Upper lobe of right lung (tissue), 1 donor: ENCODE measurements around the gene PNMA6F. TPM values are rescaled to one million over a fixed set of nuclear protein-coding genes. Genes with fewer than 3 reads are reported as not detected.

Experiments
- ATAC-seq: fragments of 200-7000 bp; cut with Tn5 transposase; one replicate; pipeline ENCODE4 v1.9.1; 2020; ENCODE audit warnings: mild to moderate bottlenecking, moderate library complexity
- DNase-seq: peaks from one replicate; pipeline ENCODE4 v3.0.0-alpha.2; 2020
- H3K27ac ChIP-seq: fragments of 200-600 bp; one replicate; pipeline ENCODE4 v1.8.0; 2022
- H3K27me3 ChIP-seq: fragments of 200-600 bp; one replicate; pipeline ENCODE4 v1.8.0; 2022; ENCODE audit warnings: mild to moderate bottlenecking
- H3K36me3 ChIP-seq: fragments of 200-600 bp; one replicate; pipeline ENCODE4 v1.8.0; 2022
- H3K4me1 ChIP-seq: fragments of 200-600 bp; one replicate; pipeline ENCODE4 v1.8.0; 2022
- H3K4me3 ChIP-seq: fragments of 200-600 bp; one replicate; pipeline ENCODE4 v1.8.0; 2022; ENCODE audit warnings: mild to moderate bottlenecking
- H3K9me3 ChIP-seq: fragments of 200-600 bp; one replicate; pipeline ENCODE4 v1.8.0; 2022
- intact Hi-C: fragments of 100-400 bp; cut with DNase I; formaldehyde crosslinking; loops from one replicate; pipeline ENCODE4 v1.11.0; 2022
- total RNA-seq: library from RNA; stranded (reverse); fragmentation: NEBNext Ultra II Directional; extraction: Animal tissue kit (Norgen Biotek cat#: 25700); gene quantifications from one replicate; pipeline ENCODE4 v1.2.1, GENCODE V29; 2021
- TF ChIP-seq, protein P1 (sequence below): fragments of 200-600 bp; IDR thresholded peaks from one replicate; pipeline ENCODE4 v1.8.0; 2022; ENCODE audit warnings: antibody characterized with exemption
- donor health status: DM: no; HTN: yes; CAD: no; lungs with severe emphysema.

PNMA6F gene
- total RNA-seq, 1 donor from 2014 or later, result not detected

DNA sequence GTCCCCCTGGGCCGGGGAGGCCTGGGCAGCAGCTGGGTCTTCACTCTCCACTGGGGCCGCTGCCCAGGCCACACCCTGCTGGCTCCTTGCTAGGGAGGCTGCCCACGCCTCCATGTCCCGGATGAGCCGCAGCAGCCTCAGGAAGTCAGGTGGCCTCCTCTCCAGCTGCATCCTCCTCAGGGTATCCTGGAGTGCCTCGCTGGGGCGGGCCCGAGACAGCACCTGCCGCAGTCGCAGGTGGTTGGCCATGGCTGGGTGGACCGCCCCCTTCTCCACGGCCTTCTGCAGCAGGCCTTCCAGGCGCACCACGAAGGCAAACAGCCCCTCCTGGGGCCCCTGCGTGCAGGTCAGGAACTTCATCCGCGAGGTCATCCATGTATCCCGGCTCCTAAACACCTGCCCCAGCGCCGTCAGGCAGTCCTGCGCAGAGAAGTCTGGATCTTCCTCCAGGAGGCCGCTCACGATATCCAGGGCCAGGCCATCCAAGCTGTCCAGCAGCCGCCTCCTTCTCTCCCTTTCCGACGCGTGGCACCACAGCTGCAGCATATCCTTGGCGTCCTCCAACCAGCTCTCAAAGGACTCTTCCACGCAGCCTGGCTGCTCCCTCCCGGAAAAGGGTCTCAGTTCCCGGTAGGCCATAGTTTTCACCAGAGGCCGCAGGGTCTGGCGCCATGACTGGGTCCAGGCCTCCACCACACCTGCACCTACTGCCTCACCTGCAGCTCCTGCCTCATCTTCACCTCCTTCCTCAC, 2.1 kb downstream of the PNMA6F start:
- TF ChIP-seq, protein P1, sequence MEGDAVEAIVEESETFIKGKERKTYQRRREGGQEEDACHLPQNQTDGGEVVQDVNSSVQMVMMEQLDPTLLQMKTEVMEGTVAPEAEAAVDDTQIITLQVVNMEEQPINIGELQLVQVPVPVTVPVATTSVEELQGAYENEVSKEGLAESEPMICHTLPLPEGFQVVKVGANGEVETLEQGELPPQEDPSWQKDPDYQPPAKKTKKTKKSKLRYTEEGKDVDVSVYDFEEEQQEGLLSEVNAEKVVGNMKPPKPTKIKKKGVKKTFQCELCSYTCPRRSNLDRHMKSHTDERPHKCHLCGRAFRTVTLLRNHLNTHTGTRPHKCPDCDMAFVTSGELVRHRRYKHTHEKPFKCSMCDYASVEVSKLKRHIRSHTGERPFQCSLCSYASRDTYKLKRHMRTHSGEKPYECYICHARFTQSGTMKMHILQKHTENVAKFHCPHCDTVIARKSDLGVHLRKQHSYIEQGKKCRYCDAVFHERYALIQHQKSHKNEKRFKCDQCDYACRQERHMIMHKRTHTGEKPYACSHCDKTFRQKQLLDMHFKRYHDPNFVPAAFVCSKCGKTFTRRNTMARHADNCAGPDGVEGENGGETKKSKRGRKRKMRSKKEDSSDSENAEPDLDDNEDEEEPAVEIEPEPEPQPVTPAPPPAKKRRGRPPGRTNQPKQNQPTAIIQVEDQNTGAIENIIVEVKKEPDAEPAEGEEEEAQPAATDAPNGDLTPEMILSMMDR, result no peak
- Histone ChIP-seq H3K4me3 (no peak overlapping the region), H3K9me3 (no peaks in the 10 kb centered on the region), H3K27ac (no peak overlapping the region), H3K4me1 (no peaks in the 10 kb centered on the region), H3K27me3 (no peaks in the 10 kb centered on the region), H3K36me3 (no peaks in the 10 kb centered on the region)
- no peak for DNase-seq
- intact Hi-C loops, result no loop called here
- ATAC-seq, result no peak

DNA sequence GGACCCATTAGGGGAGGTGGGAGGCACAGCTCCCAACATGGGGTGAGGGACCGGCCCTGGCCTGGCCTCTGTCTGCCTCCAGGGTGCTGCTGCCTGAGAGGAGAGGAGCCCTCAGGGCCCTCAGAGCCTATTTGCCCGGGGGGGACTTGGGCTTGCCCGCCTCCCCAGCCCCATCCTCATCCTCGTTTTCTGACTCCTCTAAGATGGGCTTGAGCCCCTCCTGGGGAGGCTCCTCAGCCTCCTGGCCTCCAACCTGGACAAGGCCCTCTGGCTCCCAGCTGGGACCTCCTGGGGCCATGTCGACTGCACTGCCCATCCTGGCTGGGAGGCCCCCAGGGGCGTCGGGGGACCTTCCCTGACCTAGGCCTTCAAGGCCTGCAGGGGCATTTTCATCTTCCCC, 2.8 kb downstream of the PNMA6F start:
- Histone ChIP-seq H3K27me3 (no peaks in the 10 kb centered on the region), H3K27ac (no peak overlapping the region), H3K9me3 (no peaks in the 10 kb centered on the region), H3K4me3 (no peak overlapping the region), H3K4me1 (no peaks in the 10 kb centered on the region), H3K36me3 (no peaks in the 10 kb centered on the region)
- ATAC-seq, result no peak
- no peak for DNase-seq
- intact Hi-C loops, result no loop called here
- TF ChIP-seq, protein P1, result no peak

DNA sequence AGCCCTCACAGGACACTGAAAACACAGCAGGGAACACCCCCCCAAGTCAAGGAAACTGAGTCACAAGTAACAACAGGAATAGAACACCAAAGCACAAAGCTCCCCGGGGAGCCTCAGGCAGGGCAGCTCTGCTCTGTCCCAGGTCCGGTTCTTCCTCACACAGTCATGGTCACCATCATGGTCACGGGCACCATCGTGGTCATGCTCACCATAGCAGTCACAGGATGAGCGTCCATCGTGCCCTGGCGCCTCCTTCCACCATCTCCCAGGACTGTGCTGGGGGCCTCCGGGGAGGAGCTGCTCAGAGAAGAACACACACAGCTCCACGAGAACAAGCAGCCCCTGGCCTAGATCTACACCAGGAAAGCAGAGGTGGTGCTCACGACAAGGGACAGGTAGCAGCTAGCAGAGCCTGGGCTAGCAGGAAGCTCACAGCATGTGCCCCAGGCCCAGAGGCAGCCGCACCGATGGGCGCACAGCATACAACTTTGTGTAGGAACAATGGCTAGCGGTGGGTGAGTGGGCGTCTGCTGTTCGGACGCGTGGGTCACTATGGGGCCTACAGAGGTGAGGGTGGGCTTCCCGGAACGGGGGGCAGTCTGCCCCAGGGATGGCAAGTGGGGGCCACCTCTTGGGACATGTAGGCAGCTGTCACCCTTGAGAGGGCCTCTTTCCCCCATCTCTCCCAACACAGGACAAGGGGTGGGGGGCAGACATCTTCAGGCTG, 3.4 kb downstream of the PNMA6F start:
- no peaks in the 10 kb centered on the region for H3K4me1 ChIP-seq
- no peak for DNase-seq
- H3K27me3 ChIP-seq, result no peaks in the 10 kb centered on the region
- no peak overlapping the region for H3K27ac ChIP-seq
- ATAC-seq, result no peak
- TF ChIP-seq, protein P1, result no peak
- H3K4me3 ChIP-seq, result no peak overlapping the region
- H3K36me3 ChIP-seq, result no peaks in the 10 kb centered on the region
- H3K9me3 ChIP-seq, result no peaks in the 10 kb centered on the region
- intact Hi-C loops, result no loop called here

DNA sequence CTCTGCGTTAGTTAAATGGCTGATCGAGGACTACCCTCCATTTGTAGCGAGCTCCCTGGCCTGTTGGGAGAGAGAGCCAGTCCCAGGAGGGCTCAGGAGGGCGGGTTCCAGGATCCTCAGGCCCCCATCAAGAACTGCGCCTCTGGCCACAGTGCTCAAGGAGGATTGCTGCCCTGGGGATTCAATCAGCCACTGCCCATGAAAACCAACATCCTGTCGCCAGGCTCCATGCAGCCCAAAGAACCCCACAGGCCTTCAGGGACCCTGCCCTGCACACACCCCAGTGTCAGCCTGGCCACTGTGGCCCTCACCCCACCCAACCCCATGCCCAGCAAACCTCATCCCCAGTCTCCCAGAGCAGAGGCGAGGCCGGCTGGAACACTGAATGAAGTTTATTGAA, 4.3 kb downstream of the PNMA6F start:
- TF ChIP-seq, protein P1, result no peak
- Histone ChIP-seq H3K4me1 (no peaks in the 10 kb centered on the region), H3K27ac (no peak overlapping the region), H3K4me3 (no peak overlapping the region), H3K27me3 (no peaks in the 10 kb centered on the region), H3K36me3 (no peaks in the 10 kb centered on the region), H3K9me3 (no peaks in the 10 kb centered on the region)
- no peak for DNase-seq
- no peak for ATAC-seq
- intact Hi-C loops, result no loop called here

DNA sequence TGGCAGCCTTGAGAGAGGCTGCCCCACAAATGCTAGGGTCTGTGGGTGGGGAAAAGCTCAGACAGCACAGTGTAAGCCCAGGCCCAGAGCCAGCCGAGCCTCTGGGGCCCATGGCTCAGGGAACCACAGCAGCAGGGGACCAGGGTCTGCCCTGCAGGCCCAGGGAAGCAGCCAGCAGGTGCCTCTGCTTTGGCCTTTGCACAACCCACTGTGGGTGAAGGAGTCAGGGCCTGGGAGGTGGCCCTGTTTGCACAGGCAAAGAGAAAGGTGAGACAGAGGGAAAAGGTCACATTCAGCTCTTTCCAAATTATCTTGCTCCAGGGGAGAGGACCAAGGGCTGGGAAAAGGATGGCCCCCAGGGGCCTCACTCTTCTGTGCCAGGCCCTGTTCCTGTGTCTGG, 8.7 kb downstream of the PNMA6F start:
- Histone ChIP-seq H3K27ac (no peak overlapping the region), H3K9me3 (no peaks in the 10 kb centered on the region), H3K36me3 (no peaks in the 10 kb centered on the region), H3K27me3 (no peaks in the 10 kb centered on the region), H3K4me3 (no peak overlapping the region), H3K4me1 (no peaks in the 10 kb centered on the region)
- TF ChIP-seq, protein P1, result no peak
- no peak for ATAC-seq
- DNase-seq, result no peak
- intact Hi-C loops, result no loop called here
